ENCODE measurements around the gene SVIL.
A peak's percentile ranks its signal among the peaks of the same experiment; 100 is the strongest.
"Not testable (repeated sequence)": the region's sequence is repeated elsewhere in the genome, so short reads cannot be mapped to it uniquely, and the experiment has no call there.

The SVIL gene

DNA sequence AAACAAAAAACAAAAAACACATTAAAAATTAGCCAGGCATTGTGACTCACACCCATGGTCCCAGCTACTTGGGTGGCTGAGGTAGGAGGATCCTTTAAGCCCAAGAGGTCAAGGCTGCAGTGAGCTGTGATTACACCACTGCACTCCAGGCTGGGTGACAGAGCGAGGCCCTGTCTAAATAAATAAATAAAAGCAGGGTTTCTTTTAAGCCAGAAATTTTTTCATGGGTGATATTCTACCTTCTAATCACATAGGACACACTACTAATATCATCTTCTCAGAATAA lies 14.2 kb upstream of the SVIL start:
- no peak for DNase-seq (ENCODE audit: low read depth)

DNA sequence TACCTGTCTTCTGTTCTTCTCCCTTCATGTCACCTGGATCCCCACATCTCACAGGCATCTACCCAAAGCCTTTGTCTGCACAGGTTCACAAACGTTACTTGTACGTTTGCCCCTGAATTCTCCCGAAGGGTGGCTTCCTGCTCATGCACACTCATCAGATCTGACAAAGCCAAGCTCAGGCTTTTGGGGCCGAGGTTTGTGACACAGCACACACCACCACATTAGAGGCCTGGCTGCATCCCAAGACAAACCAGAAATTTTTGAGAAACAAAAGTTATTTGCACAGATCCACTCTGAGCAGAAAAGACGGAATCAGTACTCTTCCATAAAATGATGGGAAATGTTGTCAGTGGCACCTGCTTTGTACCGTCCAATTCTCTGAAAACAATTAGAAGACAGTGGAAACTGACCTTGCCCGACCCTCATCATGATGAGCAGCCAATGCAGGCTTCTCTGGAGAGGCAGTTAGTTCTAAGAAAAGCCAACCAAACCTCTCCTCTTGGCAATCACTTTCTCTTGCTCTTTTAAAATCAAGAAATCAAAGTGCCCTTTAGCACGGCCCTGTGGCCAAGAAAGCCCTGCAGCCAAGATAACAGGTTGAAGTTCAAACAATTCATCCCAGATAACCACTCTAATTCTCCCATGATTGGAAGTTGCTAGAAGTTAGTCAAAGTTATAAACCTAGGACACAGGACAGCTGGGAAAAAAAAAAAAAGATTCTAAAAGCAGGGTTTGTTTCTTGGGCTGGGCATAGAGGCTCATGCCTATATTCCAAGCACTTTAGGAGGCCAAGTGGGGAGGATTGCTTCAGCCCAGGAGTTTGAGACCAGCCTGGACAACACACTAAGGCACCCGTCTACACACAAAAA lies 13.6 kb upstream of the SVIL start:
- no peak for DNase-seq (ENCODE audit: low read depth)

DNA sequence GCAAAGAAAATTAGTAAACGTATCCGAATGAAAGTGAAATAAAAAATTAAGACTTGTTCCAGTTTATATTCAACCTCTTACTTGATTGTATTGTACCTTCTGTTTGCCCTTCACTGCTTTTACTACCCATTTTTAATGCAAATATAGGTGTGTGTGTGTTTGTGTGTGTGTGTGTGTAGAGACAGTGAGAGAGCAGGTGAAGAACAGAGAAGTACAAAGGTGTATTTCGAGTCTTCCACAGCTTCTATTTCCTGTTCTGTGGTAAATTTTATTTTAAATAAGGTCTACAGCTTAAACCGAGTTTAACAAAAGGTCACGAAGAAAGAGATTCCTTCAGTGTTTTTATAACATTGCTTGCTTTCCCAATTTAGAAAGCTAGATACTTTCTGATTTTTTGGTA lies 12.7 kb upstream of the SVIL start:
- no peak for DNase-seq (ENCODE audit: low read depth)

DNA sequence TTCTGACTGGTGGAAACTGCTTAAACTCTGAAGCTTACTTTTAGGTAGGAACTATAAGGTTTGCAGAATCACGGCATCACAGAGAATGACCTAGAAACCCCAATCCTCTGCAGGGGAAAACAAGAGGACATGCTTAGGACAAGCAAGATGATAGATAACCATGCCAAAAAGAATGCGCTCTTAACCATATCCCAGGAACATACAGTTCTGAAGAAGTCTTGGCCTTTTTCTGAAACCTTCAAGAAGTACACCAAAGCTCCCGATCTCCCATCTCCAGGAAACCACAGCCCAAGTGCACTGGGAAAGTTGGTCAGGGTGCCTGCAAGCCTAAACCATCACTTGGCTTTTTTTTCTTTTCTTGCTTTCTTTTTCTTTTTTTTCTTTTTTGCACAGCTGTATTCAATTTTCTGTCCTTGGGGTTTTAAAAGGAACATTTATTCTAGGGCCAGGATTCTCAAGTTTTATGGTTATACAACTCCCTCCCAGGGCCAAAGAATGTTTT lies 12.2 kb upstream of the SVIL start:
- no peak for DNase-seq (ENCODE audit: low read depth)

DNA sequence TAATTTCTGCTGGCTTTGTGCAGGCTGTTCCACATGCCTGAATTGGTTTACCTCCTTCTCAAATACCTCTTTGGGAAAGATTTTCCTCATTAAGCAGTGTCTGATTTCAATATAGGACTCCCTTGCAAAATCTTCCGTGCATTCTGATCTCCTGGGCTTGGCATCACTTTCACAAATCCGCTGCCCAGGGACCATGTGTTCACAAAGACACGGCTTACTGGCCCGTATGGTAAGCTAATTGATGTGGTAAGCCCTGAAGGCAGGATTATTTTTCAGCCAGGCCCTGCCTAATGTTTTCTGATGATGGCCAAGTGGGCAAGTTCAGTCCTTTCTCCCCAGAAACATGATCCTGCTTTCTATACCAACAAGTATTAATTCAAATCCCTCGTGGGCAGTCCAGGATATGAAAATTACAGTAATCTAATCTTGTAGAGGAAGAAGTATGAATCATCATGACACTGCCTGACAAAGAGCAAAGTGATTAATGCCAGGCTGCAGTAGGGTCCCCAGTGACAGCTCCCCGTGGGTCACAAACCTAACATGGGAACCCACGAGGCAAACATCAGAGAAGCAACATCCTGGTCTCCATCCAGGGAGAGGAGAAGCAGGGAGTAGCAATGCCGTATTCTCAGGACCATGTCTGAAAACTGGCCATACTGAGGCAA lies 11.6 kb upstream of the SVIL start:
- no peak for DNase-seq (ENCODE audit: low read depth)

DNA sequence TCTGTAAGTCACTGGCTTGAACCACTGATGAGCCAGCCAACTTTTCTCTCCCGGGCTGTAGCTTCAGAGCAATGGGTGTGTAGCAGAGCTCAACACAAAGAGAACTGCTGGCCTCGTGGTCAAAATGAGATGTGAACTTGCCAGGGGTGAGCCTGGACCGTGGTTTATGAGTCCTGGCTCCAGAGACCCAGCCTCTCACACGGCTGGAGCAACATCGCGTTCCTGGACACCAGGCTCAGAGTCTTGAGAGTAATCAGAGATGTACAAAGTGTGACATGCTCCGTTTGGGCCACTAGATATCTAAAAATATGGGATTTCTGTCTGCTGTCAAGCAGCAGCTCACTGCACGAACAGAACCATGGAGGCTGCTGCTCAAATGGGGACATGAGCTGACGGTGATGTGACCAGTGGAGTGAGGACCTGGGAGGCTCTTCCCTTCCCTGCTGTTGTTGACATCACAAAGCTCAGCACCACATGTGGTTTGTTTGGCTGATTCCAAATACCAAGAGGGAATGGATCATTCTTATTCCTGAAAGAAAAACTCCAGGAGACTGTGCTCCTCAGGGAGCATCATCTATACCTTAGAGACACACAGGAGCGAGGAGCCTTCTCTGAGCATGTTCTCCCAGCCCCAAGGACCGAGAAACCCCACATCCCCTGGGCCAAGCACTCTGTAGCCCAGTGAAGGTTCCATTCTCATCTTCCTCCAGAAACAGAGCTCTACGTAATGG lies 9.2 kb upstream of the SVIL start:
- no peak for DNase-seq (ENCODE audit: low read depth)

DNA sequence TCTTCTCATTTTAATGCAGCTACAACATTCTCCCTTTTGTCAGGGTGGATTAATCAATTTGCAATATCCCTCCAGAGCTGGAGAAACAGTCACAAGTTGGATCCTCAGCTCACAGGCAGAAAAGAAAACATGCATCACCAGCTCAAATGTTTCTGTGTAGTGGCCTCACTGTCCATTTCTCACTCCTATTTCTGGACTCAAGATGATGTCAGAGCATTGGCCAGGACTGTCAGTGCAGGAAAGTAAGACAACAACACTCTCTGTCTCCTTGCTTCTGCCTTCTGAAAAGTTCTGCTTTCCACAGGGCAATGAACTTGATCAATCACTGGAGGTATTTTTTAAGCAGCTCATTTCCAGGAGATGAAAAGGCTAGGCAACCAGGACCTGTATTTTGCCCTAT lies 8.2 kb upstream of the SVIL start:
- no peak for DNase-seq (ENCODE audit: low read depth)

DNA sequence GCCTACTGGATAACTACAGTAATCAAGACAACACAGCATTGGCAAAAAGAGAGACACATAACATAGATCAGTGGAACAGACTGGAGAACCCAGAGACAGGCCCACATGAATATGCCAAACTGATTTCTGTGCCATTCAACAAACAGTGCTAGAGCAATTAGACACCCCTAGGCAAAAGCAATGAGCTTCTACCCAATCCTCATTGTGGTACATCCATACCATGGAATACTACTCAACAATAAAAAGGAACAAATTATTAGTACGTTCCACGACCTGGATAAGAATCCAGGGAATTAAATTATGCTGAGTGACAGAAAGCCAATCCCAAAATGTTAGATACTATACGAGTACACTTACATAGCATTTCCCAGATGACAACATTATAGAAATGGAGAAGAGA lies 2.8 kb upstream of the SVIL start:
- no peak for DNase-seq (ENCODE audit: low read depth)

DNA sequence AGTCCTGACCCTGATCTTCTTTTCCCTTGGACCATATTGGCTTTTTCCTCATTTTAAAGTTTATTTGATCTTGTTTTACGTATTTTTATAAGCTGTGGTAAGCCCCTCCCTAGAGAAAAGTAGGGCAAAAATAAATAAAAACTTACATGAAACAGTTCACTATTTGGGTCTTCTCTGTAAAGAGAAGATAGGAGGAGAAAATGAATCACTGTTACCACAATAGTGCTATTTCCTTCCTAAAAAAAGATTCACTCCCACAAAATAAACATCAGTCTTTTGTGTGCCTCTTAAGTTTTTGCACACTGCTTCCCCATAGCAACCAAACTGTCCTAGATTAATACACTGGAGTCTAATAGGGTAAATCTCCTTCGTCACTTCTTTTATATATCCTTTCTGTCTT lies 1.4 kb upstream of the SVIL start:
- DNase-seq (ENCODE audit: low read depth) = no peak

DNA sequence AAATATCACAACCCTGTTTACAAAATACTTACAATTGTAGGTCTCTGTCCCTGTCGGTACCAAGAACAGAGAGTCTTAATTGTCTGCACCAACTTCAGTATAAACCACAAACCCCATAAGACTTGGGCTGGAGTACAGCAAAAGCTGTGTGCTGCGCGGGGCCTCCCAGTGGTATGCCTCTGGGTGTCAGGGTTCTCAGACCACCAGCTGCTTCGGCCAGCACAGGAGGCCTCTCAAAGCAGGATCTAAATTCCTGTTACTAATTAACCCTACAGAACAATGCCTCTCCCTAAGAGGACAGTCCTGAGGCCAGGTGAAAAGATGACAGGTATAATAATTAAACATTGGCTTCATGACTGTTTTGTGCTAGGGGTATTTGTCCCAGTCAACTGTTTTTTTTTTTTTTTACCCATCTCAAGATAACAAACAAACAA lies 957 bp upstream of the SVIL start:
- no peak for DNase-seq (ENCODE audit: low read depth)

DNA sequence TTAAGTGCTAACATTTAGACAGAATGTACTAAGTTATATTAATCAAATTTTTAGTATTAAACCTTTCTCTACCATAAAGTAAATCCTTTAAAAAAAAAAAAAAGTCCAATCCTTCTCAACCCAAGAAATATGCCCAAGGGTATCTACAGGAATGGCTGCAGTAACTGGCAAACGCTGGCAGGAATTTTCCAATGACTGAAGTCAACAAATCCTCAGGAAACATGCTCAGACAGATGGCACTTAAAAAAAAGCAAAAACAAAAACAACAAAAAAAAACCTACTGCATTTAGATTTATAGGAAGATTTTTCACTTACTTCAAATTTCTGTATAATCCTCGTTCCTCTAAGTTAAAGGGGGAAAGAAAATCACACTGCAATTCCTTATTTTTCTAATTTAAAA lies 666 bp downstream of the SVIL start:
- no peak for DNase-seq (ENCODE audit: low read depth)

DNA sequence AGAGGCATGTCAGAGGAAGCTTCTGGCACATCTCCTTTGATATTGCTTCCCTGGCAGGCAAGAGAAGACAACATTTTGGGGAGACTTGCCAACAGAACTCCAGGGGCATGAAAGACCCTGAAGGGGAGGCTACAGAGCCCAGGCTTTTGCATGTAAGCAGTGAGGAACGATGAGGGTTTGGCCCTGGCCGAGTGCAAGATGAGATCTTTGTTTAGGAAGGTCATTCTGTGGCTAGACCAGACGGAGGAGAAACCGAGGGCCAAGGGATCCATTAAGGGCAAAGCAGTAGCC lies 3.8 kb downstream of the SVIL start:
- no peak for DNase-seq (ENCODE audit: low read depth)

DNA sequence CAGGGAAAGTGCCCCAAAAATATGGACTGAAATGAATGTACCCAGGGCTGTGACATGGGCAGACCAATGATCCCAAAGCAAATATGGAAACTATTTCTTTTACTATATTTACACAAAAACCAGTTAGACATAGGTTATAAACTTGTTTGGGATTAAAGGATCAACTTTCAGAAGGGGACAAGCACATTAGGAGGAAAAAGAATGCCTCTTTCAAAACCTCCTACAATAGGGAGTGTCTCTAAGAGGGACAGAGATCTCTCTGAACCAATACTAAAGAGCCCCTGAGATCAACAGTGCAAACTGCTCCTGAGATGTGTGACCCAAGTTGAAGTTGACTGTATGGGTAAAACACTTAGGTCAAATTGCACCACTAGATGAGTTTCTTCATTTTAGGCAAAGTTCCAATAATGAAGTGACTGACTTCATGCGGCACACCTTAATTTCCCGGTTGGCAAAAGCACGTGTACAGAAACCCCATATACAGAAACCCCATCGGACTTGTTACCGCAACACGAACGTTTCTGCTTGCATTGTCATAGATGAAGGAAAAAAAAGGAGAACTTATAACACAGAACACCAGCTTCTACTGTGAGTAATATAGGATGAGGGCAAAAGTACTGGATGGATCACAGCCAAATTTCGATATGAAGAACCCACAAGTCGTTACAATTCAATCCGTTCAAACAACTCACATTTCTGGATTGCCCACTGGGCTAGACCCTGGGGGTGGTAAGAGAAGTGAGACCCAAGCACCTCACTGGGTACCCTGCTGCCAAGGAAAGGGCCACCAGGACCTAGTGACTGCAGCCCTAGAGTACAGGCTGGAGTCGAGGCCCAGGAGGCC lies 4.3 kb downstream of the SVIL start:
- DNase-seq (ENCODE audit: low read depth) = no peak

DNA sequence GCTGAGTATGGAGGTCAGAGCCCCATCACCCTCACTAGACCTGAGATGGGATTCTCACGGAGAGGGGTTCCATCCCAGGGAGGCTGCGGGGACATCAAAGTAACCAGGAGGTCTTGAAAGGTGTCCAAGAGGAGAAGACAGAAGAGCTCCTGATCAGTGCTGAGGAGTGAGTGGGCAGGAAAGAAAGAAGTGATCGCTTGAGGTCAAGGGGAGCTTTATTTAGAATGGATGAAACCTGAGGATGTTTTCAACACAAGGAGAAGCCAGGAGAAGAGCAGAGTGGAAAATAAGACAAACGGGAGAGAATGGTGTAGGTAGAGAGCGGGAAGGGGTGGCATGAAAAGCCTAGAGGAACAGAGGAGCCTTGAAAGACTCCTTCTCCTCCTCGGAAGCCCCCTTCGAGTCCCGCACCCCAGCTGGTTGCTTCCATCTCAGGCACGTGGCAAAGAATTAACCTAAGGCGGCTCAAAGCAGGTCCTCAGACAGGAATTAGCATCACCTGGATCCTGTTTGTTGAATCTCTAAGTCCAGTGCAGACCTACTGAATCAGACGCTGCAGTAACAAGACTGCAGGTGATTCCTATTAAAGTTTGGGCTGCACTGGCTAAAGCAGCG lies 5.8 kb downstream of the SVIL start:
- no peak for DNase-seq (ENCODE audit: low read depth)

DNA sequence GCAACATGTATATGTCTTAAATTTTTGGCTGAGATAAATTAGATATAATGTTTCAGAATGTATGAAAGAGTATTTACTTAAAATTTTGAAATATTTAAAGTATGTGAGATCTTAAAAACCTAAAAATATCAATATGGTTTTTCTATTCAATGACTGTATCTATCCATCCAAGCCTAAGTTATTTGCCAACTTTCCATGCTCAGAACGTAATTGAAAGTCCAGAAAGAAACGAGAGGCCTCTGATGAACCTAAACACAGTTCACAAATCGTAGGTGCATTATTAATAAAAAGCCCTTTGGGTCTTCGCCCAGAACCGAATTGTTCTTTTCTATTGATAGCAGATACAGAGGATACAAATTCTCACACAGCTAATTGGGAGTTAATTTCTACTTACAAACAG lies 6.5 kb downstream of the SVIL start:
- DNase-seq (ENCODE audit: low read depth) = no peak

DNA sequence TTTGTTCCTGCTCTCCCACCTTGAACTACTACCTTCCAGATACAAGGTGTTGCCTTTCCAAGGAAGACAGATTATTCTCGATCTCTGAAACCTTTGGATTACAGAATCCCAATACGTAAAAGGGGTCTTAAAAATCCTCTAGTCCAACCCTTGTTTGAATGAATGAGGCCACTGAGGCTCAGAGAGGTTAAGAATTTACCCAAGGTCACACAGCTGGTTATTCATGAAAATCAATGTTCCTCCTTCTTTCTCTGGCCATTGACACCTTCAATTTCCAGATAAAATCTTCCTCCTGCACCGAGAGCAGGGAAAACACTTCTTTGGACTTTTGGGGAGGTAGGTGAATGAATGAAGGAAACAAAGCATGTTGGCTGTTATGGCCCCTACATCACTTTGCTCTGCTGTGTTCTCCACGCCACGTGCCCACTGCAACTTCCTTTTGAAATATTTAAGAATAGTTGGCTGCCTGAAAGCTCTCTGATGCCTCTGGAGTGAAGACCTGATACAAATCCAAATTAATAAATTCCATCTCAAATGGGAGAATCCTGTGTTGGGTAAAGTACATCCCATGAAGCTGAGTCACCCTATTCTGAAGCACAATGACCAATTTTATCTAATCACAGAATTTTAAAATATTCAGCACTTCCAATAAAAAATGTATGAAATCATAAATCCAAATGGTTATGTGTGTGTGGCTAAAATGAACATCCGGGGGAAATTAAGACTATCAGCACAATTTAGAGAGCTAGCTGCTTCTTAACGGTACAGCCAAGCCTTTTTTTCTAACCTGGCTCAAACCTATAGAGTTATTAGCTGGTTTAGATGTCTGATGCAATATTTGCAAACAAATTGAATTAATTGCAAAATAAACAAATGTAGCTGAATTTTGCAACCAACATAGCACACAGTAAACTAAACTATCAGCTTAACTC lies 7.3 kb downstream of the SVIL start:
- DNase-seq (ENCODE audit: low read depth) = no peak

DNA sequence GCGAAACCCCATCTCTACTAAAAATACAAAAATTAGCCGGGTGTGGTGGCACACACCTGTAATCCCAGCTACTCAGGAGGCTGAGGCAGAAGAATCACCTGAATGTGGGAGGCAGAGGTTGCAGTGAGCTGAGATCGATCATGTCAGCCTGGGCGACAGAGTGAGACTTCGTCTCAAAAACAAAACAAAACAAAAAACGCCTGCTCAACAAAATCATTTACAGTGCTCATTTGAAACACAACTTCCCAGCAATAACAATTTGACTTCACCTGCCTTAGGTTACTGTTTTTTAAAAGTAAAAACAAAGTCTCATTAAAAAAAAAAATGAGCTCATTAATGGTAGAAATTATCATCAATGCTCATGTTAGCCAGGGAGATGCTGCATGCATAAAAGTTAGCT lies 10.4 kb downstream of the SVIL start:
- DNase-seq (ENCODE audit: low read depth) = not testable (repeated sequence)

DNA sequence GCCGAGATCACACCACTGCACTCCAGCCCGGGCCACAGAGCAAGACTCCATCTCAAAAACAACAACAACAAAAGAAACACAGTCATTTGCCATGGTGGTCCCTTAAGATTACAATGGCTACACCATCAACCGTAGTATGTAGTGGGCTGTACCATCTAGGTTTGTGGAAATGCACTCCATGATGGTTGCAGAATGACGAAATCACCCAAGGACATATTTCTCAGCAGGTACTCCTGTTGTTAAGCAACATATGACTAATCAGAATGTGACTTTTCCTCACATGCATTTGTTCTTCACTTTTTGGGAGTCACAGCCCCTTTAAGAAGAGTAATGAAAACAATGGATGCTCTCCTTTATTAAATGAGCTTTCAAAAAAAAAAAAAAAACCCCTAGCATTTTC lies 11.0 kb downstream of the SVIL start:
- DNase-seq (ENCODE audit: low read depth) = no peak

DNA sequence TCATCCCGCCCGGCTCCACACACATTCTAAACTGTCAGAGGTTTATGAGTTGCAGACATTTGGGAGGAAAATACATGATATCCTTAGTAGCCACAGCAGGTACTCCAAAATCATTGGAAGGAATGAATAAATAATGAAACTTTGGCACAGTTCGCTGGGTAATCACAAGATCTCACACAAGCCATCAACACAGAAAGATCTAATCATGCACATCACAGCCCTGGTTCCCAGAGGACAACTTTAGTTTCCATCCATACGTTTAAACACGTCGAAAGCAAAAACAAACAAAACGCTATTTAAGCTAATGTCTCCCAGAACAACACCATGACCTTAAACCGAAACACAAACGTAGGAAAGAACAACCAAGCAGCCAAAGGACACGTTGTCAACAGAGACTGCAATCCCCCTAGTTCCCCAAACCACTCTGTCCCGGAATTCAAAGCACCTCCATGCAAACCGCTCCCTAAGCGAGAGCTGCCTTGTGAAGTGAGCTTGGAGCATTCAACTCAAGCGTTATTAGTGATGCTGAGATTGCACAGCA lies 12.3 kb downstream of the SVIL start:
- DNase-seq (ENCODE audit: low read depth) = no peak

DNA sequence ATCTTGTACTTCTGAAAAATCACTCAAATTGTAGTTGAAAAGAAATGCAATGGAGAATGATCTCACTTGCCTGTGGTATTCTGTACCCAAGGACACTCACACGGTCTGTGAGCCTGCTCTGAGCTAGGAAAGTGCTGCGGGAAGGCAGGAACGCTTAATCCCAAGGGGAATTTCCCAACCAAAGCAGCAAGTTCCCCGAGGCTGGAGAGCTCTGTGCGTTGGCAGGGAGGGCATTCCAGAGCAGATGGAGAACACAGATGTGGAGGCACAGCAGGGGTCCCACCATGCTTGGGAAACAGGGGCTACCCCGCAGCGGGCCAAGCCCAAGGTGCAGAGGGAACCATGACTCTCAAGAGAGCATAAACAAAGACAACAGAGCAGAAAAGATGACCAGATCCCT lies 13.6 kb downstream of the SVIL start:
- DNase-seq (ENCODE audit: low read depth) = peak; percentile 90

All from non-pigmented ciliary epithelial cell (primary cell).